ENCODE data around the gene DCTN4. TPM values are rescaled to one million over a fixed set of nuclear protein-coding genes. Genes with fewer than 3 reads are reported as not detected.
"Not testable (repeated sequence)": the region's sequence is repeated elsewhere in the genome, so short reads cannot be mapped to it uniquely, and the experiment has no call there.

Gene DCTN4
- 10 to 100 TPM; 50.1 to 75.5 (median 62.1) TPM for polyA plus RNA-seq (ENCODE audit: insufficient read length in 4 of 4)

DNA sequence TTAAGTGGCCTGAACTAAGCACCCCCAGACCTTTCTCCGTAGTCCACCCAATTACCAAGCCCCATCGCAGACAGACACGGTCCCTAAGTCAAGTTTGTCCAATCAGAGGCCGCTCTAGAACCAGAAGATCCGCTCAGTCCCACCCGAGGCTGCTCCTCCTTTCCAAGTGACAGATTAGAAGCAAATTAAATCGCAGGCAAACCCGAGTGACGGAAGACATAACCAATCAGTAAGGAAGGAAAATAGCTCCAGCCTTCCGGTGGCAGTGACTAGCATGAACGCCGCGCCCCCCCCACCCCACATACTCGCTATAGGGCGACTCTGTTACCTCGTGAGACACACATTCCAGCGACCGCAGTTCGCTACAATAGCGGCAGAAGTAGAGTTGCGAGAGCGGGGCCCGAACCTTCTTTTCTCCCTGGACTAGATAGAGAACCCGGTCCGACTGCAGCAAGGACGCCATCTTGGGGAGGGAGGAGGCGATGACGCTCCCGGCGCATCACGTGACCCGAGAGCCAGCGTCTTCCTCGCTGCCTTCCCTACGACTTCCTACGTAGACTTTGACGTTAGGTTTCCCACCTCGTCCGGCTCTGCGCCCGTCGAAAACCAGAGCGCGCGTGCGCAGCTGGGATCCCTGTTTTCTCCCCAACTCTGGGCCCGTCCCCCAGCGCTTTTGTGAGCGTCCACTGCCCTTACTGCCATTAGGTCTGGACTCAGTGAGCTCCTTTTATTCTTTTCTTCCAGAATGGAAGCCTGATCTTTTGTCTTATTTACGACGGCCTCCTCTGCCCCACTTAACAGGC, at the start of gene DCTN4:
DCTN4 (minus strand) TSS at position 487 of the 803 bp plus-strand sequence; CDS start at position 463, 24 bp downstream.
- DNase-seq (ENCODE audit: low read depth in 4 of 4, low spot score in 2 of 4) = peak; percentile 96 to 100 (median 97)

DNA sequence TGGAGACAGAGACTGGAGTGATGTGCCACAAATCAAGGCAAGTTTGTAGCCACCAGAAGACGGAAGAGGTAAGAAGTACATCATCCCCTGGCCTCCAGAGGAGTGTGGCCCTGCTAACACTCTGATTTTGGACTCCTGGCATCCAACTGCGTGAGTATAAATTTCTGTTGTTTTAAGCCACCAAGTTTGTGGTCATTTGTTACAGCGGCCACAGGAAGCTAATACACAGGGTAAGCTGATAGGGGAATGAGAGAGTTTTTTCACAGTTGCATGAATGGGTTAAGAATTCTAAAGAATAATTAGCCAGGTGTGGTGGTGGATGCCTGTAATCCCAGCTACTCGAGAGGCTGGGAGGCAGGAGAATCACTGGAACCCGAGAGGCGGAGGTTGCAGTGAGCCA, 45.6 kb upstream of the DCTN4 start:
- DNase-seq (ENCODE audit: low read depth in 4 of 4, low spot score in 2 of 4) = no peak

DNA sequence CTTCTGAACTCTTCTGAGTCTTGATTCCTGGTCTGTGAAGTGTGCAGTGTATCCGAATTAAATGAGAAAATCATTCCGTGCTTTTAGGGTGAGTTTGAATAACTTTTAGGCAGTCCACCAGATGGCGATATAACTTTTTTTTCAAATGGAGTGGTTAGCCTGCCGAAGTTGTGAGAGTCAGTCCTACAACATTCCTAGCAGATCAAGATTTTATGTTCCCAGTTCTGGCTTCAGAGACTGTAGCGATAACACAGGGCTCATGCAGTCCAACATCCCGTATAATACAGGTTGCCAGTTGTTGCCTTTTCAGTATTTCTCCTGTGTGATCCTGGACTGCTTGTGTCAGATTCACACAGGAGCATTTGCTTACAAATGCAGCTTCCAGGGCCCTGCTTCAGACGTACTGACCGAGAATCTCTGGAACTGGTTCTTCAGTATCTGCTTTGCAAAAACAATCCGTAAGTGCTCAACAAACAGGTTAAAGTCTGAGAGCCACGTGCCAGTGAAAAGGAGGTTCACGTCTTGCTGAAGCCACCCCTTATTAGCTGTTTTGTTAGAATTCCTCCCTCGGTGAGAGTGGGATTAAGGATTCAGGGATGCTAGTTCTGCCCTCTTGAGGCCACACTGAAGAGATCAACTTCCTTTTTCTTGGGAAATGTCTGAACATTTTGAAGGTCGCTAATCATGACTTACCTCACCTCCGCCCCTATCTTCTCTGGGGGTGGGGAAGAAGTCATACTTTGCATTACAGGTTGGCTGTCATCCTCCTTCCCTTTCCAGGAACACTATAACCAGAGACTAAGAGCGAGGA, 42.5 kb upstream of the DCTN4 start:
- DNase-seq (ENCODE audit: low read depth in 4 of 4, low spot score in 2 of 4) = peak in 2 of 4 donors; percentile 81 to 84

DNA sequence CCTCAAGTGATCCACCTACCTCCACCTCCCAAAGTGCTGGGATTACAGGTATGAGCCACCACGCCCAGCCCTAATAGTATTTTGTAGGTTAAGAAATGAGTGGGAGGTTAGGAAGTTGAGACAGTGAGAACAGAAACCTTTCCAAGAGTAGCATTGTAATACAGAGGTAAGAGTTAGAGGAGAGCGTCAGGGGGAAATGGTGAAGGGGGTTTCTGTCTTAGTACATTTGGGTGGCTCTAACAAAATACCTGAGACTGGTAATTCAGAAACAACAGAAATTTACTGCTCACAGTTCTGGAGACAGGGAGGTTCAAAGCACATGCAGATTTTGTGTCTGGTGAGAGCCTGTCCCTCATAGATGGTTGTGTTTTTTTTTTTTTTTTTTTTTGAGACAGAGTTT, 38.6 kb upstream of the DCTN4 start:
- DNase-seq (ENCODE audit: low read depth in 4 of 4, low spot score in 2 of 4) = no peak

DNA sequence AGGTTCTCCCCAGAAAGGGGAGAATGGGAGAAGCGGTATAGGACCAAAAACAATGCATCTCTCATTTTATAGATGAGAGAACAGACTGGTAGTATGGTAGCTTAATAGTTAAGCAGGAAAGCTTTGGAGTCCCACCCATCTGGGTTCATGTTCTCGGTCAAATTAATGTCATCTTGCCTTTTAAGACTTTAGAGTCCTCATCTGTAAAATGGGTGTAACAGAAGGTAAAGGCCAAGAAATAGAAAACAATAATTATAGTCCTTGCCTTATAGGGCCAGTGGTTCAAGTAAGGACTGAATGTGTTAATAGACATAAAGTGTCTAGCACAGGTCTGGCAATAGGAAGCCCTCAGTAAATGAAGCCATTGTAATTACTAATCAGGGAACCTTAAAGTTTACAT, 36.1 kb upstream of the DCTN4 start:
- DNase-seq (ENCODE audit: low read depth in 4 of 4, low spot score in 2 of 4) = no peak

GRCh38 chr5:150793423-150793888, 34.6 kb upstream of the DCTN4 start:
- DNase-seq (ENCODE audit: low read depth in 4 of 4, low spot score in 2 of 4) = not testable (repeated sequence)

DNA sequence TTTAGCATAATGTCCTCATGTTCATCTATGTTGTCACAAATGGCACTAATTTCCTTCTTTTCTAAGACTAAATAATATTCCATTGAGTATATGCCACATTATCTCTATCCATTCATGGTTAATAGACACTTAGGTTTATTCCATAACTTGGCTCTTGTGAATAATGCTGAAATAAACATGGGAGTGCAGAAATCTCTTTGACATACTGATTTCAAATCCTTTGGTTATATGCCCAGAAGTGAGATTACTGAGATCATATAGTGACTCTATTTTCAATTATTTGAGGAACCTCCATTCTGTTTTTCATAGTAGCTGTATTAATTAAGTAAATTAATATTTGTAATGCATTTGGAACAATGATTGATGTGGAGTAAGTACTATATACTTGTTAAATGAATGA, 32.7 kb upstream of the DCTN4 start:
- no peak for DNase-seq (ENCODE audit: low read depth in 4 of 4, low spot score in 2 of 4)

- no peak for DNase-seq (ENCODE audit: low read depth in 4 of 4, low spot score in 2 of 4)
Observed at GRCh38 chr5:150789943-150790611, 31.3 kb upstream of the DCTN4 start.

GRCh38 chr5:150789450-150789849, 30.6 kb upstream of the DCTN4 start:
- no peak for DNase-seq (ENCODE audit: low read depth in 4 of 4, low spot score in 2 of 4)

DNA sequence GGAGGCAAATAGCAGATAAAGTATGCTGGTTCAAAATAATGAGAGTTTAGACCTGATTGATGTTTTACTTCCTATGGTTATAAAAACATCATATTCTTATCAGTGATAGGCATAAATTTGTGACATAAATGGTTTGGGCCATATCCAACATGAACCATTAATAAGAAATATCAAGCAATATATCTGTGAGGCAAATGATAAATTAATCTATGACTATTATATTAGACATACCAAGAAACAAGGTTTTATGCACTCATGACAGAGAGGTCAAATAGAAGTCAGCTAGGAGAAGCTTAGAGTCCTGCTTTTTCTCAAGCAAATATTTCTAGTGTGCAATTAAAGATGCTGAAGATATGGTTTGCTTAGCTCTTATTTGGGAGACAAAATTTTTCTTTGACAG, 30.2 kb upstream of the DCTN4 start:
- DNase-seq (ENCODE audit: low read depth in 4 of 4, low spot score in 2 of 4) = no peak

- DNase-seq (ENCODE audit: low read depth in 4 of 4, low spot score in 2 of 4) = no peak
Observed at GRCh38 chr5:150787656-150788055, 28.8 kb upstream of the DCTN4 start.

DNA sequence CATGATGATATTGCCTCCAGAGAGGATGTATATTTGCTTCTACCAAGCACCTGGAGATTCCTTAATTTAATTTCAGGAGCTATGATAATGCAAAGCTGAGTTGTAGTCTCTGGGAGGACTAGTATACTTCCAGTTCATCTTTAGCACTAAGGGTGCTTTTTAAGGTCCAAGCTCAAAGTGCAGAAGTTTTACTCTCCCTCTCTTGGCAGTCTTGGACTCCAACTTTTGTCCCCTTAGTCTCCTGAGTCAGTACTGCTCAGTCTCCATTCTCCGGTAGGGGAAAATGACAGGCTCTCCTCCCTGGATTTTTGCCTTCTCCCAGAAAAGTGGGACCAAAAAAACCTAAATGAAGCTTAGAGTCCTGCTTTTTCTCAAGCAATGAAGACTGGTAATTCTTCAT, 28.1 kb upstream of the DCTN4 start:
- no peak for DNase-seq (ENCODE audit: low read depth in 4 of 4, low spot score in 2 of 4)

DNA sequence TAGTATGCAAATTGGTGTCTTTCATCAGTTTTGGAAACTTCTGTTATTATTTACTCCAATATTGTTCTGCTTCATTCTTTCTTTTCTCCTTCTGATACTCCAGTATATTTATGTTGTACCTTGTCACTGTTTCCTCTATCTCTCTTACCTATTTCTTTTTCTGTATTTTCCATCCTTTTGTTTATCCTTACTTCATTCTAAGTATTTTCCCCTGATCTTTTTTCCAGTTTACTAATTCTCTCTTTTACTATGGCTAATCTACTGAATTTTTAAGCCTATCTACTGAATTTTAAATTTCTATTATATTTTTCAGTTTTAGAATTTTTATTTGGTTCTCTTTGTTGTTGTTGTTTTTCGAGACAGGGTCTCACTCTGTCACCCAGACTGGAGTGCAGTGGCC, 27.1 kb upstream of the DCTN4 start:
- DNase-seq (ENCODE audit: low read depth in 4 of 4, low spot score in 2 of 4) = no peak

DNA sequence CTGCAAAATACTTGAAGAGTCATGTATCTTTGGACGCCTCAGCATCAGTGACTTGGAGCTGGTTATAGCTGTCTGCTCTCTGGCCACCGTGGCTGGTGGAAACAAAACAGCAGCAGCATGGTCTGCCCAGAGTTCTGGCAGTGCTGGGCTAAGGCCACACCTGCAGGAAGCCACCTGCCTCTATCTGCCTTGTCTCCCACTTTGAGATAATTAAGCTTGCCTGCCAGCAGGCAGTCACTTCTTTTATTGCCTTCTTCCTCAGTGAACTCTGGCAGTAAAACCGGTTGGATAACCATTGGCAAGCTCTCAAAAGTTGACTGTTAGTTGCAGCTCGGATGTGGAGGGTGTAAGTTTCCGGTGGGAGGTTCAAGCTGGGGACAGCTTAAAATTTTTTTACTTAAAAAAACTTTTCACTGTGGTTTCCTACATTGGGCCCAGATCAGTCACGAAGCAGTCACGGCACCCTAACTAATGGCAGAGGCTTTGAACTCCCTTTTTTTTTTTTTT, 24.7 kb upstream of the DCTN4 start:
- peak in 2 of 4 donors; percentile 76 to 91 for DNase-seq (ENCODE audit: low read depth in 4 of 4, low spot score in 2 of 4)

GRCh38 chr5:150782850-150783249, 24.0 kb upstream of the DCTN4 start:
- no peak for DNase-seq (ENCODE audit: low read depth in 4 of 4, low spot score in 2 of 4)

- no peak for DNase-seq (ENCODE audit: low read depth in 4 of 4, low spot score in 2 of 4)
Observed at GRCh38 chr5:150781706-150782614, 23.1 kb upstream of the DCTN4 start.

DNA sequence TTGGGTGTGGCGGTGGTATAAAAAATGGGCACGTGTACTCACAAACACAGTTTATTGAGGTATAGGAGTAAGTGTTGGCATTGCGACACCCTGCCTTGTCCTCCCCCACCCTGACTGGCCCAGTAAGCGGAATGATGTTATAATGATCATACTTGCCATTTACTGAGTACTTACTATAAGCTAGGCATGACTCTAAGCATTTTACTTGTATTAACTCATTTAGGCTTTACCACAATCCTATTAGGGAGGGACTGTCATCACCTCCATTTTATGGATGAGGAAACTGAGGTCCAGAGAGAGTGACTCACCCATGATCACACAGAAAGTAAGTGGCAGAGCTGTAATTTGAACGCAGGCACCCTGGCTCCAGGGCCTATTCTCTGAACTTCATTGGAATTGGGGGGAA, 22.0 kb upstream of the DCTN4 start:
- no peak for DNase-seq (ENCODE audit: low read depth in 4 of 4, low spot score in 2 of 4)

GRCh38 chr5:150780187-150780692, 21.4 kb upstream of the DCTN4 start:
- no peak for DNase-seq (ENCODE audit: low read depth in 4 of 4, low spot score in 2 of 4)

DNA sequence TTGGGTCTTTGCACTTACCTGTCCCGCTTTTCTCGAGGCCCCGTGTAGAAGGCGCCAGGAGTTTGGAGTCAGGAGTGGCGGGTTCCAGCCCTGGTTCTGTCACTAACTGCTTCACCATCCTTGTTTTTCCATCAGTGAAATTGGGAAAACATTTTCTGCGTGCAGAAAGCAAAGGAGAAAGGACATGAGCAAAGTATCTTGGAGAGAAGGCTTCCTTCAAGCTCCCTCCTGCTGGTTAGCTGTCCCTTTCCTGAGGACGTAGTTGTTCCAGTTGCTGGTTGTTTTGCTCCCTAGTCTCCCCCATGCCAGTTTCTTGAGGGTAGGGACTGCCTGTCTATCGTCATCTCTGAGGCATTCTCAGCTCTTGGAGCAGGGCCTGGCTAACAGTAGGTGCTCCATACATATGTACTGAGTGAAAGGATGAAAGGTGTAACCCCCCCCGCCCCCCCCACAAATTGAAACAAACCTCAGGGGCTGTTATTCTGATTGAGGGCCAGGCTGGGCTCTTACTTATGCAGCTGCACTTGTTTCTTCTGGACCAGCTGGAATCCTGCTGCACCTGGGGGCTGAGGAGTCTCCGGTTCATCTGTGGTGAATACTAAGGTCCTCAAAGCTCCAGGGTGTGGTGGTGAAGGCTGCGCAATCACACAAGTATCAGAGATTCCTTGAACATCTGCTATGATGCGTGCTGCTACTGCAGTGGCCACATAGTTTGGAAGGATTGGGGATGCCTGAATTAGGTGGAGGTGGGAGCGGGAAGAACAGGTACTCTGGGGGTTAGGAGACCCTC, 20.8 kb upstream of the DCTN4 start:
- DNase-seq (ENCODE audit: low read depth in 4 of 4, low spot score in 2 of 4) = no peak

All from left renal cortex interstitium (tissue), 4 donors.